ENCODE measurements around the gene ZNG1A.
A peak's percentile ranks its signal among the peaks of the same experiment; 100 is the strongest.
"Not testable (repeated sequence)": the region's sequence is repeated elsewhere in the genome, so short reads cannot be mapped to it uniquely, and the experiment has no call there.

The ZNG1A gene

DNA sequence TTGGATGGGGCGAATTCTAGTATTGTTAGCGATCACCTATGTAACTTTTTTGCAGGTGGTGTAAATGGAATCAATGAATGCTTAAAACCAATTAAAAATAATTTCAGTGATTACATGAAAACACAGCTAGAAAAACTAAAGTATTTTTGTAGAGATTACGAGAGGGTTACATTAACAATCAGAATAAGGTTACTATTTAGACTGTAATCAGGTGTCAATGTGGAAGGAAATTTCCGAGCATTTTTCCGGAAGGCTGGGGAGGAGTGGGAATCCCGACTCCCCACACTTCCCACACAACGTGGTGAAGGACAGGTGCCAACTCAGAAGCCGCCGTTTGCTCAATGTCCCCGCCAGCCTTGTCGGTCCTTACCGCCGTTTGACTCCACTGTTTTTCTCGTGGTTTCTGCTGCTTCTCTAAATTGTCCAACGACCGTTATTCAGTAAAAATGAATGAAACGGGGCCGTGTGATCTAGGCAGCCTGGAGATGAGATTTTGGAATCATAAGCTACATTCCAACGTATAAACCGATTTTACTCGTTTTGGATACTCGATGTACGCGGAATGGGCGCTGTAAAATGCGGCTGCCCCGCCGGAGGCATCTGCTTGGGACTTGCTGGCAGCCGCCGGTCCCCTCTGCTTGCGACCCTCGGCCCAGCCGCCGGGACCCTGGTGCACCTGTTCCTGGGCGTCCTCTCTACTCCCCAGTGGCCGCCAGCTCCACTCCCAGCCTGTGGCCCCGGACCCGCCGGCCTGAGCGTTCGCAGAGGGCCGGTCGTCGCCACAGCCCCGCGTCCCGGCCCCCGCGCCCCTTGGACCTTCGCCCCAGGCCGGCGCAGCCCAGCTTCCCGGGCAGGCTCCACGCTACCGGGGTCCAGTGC lies 66.0 kb downstream of the ZNG1A start:
- H3K4me3 ChIP-seq (ENCODE audit: low read length), result not testable (repeated sequence)

DNA sequence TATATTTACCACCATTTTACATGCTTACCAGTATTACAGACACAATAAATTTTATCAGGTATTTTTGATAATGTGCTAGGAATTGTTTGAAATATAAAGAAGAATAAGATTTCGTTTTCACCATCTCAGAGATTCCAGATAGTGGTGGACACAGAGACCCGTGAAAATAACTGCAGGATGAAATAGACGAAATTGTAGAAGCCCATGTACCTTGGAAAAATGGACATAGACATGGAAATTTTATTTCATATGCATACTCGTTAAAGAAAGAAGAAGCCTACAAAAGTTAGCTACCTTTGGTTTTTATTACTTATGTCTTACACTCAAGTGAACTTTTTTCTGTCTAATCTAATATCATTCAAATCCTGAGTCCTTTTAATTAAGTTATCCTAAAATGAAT lies 68.2 kb downstream of the ZNG1A start:
- not testable (repeated sequence) for H3K4me3 ChIP-seq (ENCODE audit: low read length)

DNA sequence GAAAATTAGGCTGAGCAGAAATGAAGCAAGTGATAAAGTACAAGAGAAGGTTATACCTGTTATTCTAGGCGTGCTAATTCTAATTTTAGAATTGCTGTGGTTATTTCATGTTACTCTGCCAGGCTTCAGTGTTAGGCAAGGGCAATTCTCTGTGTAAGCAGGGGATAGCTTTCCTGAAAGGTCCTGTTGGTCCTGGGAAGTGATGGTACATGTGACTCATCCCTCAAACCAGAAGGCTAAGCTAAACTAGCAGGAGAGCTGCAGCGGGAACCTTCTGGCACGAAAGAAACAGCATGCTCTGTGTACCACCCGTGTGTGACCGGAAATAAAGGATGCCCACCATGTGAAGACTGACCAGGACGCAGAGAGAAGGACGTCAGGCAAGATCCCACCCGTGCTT lies 69.3 kb downstream of the ZNG1A start:
- not testable (repeated sequence) for H3K4me3 ChIP-seq (ENCODE audit: low read length)

DNA sequence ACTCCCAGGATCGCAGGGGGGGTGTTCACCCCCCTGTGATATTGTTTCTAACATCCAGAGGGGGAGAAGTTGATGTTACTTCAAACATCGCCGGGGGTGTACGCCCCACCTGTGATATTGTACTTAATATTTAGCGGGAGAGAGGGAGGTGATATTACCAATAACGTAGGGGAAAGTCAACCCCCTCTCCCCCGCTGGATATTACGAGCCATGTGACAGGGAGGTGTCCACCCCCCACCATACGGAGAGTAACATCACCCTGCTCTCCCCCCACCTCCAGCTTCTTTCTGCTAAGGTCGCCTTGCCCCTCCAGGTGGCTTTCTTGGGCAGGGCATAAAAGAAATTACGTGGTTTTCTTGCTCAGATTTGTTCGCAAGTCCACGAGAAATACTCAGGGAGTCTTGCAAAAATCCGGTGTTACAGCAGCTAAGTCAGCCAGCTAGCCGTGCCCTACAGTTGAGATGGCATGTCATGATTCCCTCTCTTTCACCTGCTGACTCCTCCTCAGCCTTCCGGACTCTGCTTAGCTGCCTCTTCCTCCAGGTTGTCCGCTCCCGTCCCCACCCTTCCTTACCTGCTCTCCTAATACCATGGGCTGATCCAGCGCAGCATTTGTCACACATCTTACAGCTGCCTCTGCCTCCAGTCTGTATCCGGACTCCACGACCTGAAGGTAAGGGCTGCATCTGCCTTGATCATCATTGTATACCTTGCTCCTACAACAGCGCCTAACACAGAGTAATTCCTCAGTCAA lies 69.9 kb downstream of the ZNG1A start:
- H3K4me3 ChIP-seq (ENCODE audit: low read length), result not testable (repeated sequence)

DNA sequence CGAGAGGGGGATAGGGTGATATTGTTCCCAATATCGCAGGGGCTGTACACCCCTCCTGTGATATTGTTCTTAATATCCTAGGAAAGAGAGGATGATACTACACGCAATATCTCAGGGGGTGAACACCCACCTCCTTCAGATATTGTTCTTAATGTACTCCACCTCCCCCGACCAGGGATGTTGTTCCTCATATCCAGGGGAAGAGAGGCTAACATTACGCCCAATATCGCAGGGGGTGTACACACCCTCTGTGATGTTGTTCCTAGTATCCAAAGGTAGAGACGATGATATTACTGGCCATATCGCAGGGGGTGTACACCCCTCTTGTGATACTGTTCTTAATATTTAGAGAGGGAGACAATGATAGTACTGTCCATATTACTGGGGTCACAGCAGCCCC lies 72.9 kb downstream of the ZNG1A start:
- not testable (repeated sequence) for H3K4me3 ChIP-seq (ENCODE audit: low read length)

DNA sequence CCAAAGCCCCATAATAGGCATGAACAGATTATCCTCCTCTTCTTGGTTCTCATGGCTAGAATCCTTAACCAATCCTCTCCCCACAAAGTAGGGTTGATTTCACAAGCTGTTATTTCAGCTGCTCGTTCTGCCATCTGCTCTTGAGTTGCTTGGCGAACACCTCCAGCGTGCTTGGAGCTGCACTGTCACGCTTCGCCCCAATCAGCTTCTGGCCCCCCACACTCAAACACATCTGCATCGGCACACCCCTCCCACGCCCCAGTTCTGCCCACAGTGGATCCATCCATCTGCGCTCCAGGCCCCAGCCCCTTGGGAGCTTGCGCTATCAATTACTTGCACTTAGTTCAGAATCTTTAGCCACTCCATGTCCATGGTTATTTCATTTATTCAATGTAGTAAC lies 78.4 kb downstream of the ZNG1A start:
- H3K4me3 ChIP-seq (ENCODE audit: low read length), result not testable (repeated sequence)

DNA sequence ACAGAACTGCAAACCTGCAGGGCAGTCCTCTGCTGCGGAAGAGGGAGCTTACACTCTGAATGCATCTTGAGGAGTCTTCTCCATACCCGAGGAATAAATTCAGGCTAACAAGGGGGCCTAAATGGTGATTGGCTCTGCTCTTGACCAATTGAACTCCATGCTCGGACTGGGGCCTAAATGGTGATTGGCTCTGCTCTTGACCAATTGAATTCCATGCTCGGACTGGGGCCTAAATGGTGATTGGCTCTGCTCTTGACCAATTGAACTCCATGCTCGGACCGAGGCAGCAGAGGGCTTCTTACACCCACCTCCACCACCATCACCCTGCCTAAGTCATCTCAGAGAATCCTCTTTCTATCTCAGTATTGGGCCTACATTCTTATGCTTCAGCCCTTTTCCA lies 79.0 kb downstream of the ZNG1A start:
- not testable (repeated sequence) for H3K4me3 ChIP-seq (ENCODE audit: low read length)

DNA sequence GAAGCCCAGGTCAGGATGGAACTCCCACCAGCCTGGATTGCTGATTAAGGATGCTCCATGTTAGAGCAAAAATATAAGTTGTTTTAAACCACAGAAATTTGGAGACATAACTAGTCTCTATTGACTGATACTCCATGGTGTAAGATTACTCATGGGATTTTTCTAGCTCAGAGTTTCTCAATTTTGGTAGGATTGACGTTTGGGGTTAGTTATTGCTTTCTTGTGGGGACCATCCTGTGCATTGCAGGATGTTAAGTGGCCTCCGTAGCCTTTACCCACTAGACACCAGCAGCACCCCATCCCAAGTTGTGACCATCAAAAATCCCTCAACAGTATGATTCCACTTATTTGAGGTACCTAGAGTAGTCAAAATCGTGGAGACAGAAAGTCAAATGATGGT lies 80.1 kb downstream of the ZNG1A start:
- not testable (repeated sequence) for H3K4me3 ChIP-seq (ENCODE audit: low read length)

DNA sequence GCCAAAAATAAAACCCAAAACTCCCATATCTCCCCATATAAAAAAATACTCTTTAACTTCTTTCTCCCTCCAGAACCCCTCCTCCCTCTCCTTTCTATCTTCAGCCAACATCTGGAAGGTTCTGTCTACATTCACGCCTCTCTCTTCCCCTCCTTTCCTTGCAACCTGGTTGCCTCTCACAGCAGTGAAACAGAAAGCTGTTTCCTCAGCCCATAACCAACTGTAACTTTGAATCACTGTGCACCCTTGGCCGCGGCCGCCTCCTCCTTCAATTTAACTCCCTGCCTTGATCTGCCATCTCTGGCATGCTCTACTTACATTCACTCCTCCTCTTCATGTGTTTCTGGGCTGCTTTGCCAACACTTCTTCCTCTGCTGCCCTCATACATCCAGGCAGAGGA lies 83.9 kb downstream of the ZNG1A start:
- not testable (repeated sequence) for H3K4me3 ChIP-seq (ENCODE audit: low read length)

DNA sequence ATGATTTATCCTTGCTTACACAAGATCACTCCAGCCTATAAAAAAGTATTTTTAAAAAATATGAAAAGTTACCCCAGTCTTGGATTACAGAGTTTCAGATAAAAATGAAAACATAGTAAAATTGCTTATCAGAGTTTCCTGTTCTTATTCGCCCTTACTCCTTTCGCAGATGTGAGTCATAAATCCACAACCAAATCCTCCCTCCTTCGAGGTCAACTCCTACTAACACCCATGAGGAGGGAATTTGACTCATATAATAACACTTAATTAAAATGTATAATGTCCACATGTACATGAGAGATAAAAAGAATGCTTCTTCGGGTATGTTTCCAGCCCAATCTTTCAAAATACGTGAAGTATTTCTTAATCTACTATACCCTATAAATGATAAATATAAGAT lies 84.5 kb downstream of the ZNG1A start:
- H3K4me3 ChIP-seq (ENCODE audit: low read length), result not testable (repeated sequence)

DNA sequence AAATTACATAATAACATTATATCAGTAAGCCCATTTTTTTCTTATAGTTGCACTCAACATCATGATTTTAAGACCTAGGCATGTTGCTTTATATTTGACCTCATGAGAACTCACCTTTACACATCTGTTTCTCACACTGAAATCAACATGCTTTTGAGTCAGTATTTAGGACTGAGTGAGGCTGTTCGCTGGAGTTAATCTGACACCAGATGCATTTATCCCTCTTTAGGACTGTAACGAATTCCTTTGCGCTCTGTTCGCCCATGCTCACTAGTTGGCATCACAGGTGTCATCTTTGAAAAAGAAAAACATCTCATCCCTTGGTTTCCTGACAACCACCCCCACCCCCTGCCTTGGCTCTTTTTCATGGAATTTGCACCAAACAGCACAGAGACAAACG lies 84.9 kb downstream of the ZNG1A start:
- H3K4me3 ChIP-seq (ENCODE audit: low read length), result not testable (repeated sequence)

DNA sequence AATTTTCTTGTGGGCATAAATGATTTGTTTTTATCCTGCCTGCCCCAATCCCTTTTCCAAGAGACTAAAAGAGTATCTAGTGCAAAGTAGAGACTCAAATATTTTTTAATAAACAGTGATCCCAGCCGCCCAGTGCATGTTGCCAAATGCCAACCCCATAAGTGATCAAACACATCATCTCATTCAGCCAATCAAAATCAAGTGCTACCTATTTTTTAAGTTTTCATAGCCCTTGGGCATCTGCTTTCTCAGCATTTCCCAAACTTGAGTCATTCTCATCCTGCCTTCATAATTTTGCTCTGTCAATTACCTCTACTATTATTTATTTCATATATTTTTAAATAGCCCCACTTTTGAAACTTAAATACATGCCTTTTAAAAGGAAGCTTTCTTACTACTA lies 88.0 kb downstream of the ZNG1A start:
- H3K4me3 ChIP-seq (ENCODE audit: low read length), result not testable (repeated sequence)

DNA sequence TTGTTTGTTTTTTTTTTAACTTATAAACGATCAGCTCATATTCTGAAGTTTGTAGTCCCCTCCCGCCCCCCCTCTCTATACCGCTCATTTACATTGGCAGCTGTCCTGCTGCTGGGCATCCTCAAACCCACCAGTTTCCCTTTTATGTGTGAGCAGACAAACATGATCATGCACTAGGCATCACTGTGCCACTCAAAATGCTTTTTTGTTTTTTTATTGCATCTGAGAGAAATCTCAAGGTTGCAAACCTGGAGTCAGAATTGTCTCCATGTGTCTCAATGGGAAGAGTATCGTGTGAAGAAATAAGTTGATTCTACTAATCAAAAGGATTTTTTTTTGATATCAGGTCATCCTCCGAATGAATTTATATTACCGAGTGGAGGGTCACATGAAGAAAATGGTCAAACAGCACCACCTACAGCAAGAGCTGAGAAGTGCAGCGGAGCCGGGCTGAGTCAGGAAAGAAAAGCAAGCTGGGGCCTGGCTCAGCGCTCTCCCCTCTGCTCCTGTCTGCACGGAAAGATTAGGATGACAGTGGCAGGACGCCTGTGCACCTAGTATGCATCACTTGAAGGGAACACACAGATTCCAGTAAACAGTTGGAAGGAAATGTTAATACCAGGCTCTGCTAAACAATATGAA lies 90.3 kb downstream of the ZNG1A start:
- not testable (repeated sequence) for H3K4me3 ChIP-seq (ENCODE audit: low read length)

DNA sequence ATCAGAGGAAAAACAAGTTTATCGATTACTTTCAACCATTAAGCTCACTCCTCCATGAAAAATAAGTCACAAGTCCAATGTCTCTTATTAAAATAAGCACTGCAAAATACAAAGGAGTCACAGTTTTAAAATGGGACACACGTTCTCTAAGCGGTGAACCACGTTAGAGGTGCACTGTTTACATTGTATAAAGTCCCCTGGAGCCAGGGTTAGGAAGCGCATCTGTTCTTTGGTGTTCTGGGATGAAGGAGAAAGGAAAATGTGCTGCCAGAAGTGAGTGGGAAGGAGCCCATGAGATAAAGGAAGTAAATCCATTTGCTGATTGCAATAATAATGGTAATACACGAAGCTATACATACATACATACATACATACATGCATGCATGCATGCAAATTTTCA lies 91.0 kb downstream of the ZNG1A start:
- not testable (repeated sequence) for H3K4me3 ChIP-seq (ENCODE audit: low read length)

DNA sequence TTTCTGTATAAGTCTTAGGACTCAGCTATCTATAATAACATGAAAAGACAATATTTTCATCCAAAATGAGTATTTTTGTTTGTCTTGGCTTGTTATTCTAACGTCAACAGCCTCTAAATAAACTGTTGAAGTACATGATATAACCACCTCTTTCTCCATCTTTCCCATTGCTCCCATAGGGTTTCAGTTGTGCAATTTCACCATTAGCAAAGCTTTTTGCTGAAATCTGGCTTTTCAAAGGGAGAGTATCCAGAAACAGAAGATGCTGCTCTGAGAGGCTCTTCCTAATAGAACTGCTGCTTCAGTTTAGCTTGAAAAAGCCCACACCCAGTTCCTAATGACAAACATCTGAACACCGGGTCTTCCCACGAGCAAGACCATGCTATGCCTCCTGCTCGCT lies 91.8 kb downstream of the ZNG1A start:
- not testable (repeated sequence) for H3K4me3 ChIP-seq (ENCODE audit: low read length)

DNA sequence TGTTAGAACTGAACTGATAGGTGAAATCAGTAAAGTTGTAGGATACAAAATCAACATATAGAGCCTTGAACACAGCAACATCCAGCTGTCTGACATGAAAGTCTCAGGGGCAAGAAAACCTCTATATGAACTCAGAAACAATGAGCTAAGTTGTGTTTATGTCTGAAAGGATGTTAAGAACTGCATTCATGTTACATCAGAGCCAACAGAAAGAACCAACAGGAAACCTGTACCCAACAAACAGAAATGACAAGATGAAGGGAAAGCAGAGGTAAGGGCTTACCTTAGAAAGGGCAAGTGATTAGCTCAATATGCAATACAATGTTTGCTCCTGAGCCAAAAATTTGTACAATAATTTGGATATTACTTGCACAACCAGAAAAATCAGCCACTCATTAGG lies 92.2 kb downstream of the ZNG1A start:
- H3K4me3 ChIP-seq (ENCODE audit: low read length), result not testable (repeated sequence)

DNA sequence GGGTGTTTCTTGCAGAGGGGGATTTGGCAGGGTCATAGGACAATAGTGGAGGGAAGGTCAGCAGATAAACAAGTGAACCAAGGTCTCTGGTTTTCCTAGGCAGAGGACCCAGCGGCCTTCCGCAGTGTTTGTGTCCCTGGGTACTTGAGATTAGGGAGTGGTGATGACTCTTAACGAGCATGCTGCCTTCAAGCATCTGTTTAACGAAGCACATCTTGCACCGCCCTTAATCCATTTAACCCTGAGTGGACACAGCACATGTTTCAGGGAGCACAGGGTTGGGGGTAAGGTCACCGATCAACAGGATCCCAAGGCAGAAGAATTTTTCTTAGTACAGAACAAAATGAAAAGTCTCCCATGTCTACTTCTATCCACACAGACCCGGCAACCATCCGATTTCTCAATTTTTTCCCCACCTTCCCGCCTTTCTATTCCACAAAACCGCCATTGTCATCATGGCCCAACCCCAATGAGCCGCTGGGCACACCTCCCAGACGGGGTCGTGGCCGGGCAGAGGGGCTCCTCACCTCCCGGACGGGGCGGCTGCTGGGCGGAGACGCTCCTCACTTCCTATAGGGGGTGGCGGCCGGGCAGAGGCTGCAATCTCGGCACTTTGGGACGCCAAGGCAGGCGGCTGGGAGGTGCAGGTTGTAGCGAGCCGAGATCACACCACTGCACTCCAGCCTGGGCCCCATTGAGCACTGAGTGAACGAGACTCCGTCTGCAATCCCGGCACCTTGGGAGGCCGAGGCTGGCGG lies 95.7 kb downstream of the ZNG1A start:
- not testable (repeated sequence) for H3K4me3 ChIP-seq (ENCODE audit: low read length)

DNA sequence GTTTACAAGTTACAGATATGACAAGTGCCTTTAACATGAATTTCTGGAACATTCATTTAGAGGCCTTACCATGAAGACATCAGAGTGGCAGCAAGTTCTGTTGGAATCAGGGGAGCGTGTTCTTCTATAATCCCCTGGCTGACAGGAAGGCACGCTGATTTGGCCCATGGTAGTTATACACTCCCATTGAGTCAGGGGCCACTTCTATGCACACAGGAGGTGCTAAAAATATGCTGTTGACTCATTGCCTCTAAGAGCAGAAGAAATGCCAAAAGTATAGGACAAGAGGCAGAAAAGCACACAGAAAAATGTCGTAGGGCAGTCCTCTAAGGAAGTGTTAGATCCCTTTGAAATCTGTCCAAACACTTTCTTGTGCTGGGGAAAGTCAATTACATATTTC lies 100.5 kb downstream of the ZNG1A start:
- H3K4me3 ChIP-seq (ENCODE audit: low read length), result not testable (repeated sequence)

DNA sequence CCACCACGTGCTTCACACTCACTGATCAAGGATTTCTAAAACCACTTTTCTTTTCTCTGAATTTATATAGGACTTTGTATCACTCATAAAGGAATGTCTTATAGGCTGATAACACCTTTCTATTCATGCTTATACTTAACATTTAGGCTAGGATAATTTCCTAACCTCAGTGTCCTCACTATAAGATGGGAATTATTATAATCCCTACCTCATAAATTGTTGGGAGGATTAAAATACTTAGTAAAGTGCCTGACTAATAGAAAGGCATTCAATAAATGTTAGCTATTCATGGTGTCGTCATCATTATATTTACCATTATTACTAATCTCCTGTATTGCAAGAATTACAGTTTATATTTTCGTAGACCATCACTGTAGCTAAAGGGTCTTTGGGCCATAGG lies 102.5 kb downstream of the ZNG1A start:
- H3K4me3 ChIP-seq (ENCODE audit: low read length), result not testable (repeated sequence)

DNA sequence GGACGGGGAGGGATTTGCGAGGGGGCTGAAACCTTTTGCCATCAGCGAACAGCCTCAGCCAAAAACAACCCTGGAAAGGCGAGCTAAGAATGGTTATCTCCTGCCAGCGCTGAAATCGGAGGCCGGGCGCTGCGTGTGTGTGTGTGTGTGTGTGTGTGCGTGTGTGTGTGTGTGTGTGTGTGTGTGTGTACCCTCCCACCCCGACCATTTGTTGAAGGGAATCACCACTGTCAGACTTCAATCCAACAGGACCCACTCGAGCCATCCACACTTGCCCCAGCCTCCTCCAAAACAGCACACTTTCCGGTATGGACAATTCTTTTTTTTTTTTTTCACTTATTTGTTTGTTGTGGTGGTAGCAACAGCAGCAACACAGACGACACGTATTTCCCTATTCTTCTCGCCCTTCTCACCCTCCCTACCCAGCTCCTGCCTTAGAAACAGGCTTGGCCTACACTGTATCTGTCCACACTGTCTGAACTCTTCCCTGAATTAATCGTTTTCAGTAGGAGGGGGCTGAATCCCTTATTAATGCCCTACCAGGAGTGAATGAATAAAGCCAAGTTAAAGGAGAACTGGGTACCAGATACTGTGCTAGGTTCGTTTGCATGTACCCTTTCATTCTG lies 104.8 kb downstream of the ZNG1A start:
- H3K4me3 ChIP-seq (ENCODE audit: low read length), result peak overlapping the region; percentile 54; the same call in 1 of the 2 replicates
